GM21717 (cell line): ENCODE results near the gene UTP25.

Experiments used
- ATAC-seq: cut with Tn5 transposase; IDR thresholded peaks from one replicate; pipeline ENCODE4 v1.9.1; 2021; ENCODE audit warnings: mild to moderate bottlenecking, moderate library complexity; ENCODE audit not compliant: unreplicated experiment

UTP25 gene

DNA sequence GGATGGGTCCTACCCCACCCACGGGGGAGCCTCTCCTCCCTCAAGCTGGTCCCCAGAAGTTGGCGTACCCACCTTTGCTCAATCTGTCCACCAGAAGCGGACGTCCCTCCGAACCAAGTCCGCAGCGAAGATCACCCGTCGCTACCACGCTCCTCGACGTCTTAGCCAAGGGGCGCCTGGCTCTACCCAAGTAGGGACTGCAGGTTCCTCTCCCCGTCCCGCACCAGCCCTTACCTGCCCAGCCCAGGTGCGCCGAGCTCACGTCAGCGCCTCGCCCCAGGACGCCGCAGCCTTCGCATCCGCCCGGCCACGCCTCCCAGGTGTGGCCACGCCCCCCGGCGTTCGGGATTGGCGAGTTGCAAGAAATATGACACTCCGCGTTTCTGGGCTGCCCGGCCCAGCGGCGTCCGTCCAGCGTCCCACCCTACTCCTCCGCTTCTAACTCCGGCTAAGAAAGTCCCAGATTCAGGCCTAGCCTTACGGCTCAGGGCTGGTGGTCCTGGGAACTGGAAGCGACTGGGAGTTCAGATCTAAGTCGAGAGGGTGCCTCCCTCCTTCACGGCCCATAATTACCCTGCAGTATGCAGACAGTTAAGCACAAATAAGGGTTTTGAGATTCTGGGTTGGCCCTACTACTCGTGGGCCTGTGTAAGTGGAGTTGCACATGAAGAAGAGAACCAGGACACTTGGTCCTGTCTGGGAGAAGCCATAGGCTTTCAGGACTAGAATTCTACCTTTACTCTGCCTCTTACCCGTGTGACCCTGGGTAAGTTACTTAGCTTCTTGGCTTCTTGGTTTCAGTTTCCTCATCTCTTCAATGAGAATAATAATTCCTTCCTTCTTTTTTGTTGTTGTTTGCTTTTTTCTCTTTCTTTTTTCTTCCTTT is 21.7 kb upstream of the UTP25 start, which contains the start of gene IRF6:
IRF6 (minus strand) TSS at position 268 of the 886 bp plus-strand sequence. CDS start 4,729 bp downstream, outside the sequence.
- ATAC-seq, result peak; percentile 71

DNA sequence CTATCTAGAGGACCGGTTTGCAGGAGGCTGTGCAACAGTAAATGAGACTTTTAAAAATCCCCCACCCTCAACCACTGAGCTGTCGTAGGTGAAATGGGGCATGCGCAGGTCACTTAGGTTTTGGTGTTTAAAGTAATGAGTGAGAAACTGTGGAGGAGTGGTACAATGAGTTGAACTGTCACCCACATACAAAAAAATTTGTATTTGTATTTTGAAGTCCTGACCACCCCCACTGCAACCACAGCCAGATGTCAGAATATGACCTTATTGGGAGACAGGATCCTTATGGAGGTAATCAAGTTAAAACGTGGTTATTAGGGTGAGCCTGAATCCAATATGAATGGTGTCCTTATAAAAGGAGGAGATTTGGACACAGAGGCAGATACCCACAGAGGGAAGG is 20.3 kb upstream of the UTP25 start:
- ATAC-seq, result no peak

DNA sequence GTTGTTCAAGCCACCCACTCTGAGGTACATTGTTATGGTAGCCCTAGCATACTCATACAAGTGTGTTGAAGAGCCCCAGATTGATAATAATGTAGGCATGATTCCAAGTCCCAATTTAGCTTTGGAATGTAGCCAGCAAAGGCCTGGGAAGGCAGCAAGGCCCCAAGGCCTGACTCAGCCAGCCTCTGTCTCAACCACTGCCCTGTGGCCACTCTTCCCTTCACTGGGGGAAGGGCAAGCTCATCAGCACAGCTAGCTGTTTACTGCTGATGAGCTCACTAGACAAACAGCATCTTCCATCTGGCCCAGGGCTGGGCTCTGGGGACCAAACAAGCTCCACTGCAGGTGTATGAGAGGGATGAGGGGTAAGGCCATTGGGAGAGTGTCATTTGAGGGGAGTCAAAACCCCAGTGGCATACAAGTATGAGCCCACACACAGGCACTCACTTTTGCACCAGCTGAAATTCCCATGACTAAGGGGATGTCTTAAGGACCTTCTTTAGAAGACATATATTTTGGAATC is 19.7 kb upstream of the UTP25 start:
- no peak for ATAC-seq

DNA sequence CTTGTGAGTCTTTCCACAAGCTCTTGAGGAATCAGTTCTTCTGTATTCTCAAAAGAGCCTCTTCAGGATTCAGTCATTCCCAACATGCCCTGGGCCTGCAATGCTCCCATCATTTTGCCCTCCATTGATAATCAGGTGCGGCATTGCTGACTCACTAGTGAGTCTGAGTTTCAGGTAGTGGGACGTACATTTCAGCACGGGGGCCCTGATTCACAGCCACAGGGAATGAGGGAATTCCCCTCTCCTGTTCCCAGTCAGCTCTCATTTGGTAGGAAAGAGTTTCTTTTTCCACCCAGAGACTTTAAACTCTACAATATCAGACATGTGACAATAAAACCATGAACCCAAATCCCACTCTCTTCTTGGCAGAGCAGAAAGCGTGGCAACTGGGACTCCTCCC is 18.2 kb upstream of the UTP25 start:
- no peak for ATAC-seq

DNA sequence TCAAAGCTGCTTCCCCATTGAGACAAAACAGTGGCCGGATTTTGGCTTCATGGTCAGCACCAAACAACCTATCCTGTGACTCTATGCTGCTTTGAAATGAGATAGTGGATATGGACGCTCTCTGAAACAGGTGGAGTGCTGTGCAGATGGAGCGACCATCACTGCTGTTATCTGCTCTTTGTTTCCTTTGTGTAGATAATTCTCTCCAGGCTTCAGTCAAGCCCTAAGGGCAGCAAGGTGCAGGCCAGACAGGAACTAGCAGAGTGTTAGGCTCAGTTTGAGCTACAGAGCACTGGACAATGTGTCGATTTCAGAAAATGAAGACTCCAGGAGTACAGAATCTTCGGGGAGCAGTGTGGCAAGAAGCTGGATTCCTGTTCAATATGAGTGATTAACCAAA is 17.0 kb upstream of the UTP25 start:
- no peak for ATAC-seq

DNA sequence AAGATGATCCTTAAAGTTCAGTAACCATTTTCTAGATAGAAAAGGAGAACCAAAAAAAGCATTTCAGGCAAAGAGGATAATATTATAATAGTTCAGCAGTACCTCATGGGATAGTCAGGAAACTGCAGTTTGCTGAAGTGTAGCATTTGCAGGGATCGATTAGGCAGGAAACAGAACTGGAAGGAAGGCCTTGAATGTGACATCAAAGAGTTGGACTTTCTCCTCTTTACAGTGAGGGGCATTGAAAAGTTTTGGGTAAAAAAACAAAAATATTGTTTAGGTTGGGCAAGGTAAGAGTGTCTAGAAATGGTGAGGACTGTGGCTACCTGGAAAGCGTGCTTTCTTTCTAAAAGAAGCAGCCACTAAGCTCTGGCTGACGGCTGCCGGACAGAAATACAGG is 13.9 kb upstream of the UTP25 start:
- ATAC-seq, result no peak

DNA sequence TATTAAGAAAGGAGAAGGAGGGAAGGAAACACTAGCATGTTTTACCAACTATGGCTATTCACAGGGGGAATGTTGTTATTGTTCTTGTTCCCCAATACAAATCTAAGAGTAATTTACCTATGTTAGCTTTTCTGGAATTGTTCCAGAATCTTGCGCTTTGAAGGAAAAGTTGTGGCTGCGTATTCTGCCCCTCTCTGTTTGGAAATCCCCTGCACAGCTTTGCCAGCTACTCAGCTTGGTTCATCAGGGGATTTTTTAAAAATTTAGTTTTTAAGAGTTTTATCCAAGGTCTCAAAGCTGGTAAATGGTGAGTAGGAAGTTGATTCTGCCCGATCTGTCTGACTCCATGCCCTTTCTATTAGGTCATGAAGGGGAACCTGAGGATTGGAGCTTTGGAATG is 12.3 kb upstream of the UTP25 start:
- no peak for ATAC-seq

DNA sequence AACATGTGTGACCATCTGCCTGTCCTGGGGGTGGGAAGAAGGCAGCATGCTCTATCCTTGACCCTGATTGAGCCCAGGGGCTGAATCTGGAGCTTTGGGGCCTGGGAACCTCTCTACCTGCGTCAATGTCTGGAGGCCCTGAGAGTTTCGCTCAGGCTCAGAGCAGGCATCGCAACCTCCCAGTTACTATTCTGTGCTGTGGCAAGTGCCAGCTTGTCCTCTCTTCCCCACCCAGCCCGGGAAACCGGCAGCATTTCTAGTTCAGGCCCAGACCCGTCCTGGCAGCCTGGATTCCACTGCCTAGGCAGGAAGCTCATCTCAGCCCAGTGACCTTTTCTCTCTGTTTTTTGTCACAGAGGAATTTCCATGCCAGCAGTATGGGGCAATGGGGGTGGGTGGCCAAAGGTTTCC is 11.8 kb upstream of the UTP25 start:
- no peak for ATAC-seq

DNA sequence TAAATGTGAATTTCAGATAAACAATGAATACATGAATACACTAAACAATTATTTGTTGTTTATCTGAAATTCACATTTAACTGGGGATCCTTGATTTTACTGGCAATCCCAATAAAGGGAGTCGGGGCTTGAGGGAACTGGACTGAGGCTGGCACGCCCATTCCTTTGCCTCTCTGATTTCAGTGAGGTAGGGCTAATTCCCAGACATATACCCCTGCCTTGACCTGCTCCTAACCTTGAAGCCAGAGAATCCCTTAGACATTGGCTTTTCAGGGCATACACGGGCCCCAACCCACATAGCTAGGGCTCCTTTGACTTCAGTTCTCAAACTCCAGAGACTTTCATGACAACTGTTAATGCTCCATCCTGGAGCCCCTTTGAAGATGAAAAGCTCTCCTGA is 10.8 kb upstream of the UTP25 start:
- ATAC-seq, result no peak

DNA sequence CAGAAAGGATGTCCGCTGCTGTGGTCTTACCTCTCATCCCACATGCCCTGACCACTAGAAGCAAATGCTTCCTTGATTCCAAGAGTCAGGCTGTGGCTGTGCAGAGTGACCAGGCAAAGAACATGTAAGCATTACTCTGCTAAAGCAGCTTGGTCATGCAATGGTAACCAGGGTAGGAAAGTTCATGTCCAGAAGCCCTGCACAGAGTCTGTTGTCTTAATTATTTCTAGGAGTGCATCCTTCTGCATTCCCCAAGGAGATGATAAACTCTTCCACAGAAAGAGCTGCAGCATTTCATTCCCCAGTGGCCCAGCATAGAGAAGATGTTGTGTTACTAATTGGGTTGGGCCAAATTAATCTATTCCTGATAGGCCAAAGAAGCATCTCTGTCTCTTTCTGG is 10.1 kb upstream of the UTP25 start:
- ATAC-seq, result no peak

DNA sequence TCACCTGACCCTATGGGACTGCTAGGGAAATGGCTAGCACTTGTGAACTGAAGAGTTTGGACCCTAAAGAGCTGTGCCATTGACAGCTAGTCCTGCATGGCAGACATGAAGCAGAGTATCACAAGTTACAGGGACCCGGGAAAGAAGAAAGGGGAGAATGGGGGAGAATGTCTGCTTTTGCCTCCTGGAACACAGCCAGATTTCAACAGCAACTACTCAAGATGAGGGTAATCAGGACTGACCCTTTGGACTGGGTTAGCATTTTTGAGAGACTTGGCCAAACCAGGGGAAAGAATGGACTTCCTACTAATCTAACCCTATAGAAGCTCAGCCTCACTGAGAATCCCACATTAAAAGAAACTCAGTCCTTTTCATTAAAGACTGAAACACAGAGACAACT is 8.7 kb upstream of the UTP25 start:
- ATAC-seq, result no peak

DNA sequence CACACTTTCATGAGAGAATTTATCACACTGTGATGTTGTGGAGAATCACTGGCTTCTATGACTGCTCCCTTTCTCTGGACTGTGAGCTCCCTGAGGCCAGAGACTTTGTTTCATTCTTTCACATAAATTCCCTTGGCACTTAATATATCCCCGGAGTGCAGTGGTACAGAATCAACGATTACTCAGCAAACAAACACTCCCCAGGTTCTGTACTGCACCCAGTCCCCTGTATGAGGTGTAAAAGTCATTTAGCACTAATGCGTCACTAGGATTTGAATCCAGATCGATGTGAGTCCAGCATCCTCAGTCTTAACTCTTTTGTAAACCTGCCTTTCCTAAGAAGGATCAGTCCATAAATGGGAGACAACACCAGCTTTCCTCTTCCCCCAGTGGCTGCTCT is 6.8 kb upstream of the UTP25 start:
- no peak for ATAC-seq

DNA sequence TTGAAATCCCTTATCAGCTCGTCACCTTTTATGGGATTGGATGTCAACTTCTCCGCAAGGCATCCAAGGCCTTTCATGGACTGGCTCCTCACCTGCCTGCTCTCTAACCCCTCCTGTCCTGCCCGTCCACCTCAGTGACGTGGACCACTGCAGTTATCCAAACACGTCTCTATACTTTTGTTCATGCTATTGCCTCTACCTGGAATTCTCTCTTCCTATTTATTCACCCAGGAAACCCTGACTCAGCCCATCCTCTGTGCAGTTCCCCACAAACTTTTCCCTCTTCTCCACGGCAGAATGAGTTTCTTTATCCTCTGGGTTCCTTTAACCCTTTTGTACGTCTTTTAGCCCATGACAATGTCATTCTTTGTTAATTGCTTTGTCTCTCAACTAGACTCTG is 5.1 kb upstream of the UTP25 start:
- ATAC-seq, result no peak

DNA sequence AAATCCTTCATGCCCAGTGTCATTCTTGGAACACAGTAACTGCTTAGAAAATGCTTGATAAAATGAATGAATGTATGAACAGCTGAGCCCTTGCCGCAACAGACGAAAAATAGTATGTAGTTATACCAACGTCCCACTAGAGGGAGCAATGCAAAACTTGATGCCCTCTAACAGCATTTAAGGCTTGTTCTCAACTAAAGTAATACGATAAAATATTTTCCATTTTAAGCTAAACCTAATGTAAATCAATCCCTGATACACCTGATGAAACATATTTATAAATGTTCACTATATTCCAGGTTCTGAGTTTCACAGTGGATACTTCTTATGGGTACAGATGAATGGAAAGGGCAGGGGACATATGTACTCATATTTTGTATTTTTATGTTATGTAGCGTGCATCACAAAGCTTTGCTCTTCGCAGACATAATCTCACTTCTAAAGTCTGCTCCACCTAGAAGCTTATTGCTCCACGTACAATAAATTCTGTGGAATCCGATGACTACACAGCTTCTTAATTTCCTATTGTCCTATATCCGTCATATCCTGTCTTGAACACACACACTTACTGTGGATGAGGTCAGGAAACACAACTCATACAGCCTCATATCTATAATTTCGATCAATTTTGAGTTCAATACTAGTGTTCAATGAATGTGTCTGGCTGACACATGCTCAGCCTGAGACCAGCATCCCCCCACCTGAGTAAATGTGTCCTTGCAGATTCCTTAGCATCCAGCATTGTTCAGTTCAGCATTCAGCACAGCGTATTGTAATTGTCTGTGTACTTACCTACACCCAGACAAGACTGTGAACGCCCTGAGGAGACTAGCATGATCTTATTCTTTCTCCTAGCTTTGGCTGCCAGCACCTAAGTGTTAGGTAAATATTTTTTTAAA is 4.4 kb upstream of the UTP25 start:
- ATAC-seq, result peak; percentile 43

DNA sequence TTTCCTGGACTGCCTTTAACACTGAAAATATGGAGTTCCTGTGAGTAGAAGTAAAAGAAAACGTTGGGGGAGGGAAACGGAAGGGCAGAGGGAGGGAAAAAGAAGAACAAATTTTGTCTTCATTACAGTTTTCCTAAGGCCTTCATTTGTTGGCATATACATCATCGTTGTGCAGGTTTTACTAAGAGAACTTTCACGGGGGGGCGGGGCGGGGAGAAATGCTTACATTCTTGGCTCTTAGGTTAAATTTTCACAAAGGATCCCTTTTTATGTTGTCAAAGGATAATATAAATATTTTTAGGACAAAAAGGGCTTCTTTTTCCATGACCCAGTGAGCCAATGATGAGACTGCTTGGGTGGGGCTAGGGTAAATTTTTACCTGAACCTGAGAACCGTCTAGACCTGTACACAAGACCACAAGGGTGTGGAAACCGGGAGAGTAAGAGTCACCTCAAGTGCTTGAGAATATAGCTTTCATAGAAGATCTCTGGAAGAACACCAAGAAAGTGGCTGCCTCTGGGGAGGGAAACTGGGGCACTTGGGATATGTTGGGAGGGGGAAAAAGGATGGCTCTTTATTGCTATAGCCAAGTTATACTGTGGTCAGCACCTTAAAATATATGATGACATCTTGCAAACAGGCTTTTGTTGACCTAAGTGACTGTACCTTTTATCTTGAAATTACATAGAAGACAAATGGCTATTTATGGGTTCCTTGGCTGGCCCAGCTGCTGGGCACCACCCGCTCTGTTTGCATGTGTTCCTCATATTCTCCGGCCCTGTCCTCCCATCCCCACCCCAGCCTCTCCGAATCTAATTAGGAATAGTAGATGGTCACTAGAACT is 2.0 kb upstream of the UTP25 start:
- ATAC-seq, result no peak

DNA sequence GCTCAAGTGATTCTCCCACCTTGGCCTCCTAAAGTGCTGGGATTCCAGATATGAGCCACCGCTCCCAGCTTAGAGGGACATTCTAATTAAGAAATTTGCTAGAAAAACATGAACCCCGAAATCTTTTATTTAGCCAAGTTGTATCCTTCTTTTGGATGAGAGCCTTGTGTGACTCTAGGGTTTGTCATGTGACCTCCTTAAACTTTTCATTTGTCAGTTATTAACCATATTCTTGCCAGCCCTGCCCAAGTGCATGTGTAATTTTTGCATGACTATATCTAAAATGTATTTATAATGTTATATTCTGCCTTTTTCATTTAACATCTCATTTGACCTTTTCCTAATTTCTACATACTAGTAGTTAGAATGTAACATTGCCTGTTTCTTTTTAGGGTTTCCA is 1.9 kb downstream of the UTP25 start:
- ATAC-seq, result no peak

DNA sequence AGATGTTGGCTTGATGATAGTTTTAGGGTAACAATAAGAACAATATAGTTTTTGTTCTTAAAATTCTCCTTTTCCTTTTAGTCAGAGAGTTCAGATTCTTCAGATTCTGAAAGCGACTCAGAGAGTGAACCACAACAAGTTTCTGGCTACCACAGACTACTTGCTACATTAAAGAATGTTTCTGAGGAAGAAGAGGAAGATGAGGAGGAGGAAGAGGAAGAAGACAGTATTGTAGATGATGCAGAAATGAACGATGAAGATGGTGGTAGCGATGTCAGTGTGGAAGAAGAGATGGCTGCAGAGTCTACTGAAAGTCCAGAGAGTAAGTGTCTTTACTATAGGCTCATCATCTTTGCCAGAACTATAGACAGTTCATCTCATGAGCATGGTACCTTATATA is 3.0 kb downstream of the UTP25 start:
- ATAC-seq, result no peak

DNA sequence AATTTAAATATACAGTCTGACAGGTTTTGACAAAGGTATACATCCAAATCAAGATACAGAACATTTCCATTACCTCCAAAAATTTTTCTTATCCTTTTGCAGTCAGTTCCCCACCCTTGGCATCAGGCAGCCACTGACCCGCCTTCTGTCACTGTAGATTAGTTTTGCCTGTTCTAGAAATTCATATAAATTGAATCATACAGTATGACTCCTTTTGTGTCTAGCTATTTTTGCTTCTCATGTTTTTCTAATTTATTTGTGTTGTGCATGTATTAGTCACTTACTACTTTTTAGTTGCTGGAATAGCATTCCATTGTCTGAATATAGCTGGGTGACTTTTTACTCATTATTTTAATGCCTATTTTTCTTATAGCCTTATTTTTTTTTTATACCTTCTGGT is 3.8 kb downstream of the UTP25 start:
- ATAC-seq, result no peak

DNA sequence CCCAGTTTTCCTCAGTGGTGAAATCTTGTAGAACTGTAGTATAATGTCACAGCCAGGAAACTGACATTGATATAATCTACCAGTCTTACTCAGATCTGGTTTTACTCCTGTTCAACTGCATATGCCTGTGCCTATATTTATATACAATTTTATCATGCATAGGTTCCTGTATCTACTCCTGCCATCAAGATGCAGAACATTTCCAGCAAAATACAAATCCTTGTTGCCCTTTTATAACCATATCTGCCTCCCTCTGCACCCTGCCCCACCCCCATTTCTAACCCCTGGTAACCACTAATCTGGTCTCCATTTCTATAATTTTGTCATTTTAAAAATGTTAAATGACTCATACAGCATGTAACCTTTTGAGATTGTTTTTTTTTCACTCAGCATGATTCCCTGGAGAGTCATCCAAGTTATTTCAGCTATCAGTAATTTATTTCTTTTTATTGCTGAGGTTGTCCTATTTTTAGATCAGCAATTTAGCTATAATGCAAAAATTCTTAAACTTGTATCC is 8.1 kb downstream of the UTP25 start:
- no peak for ATAC-seq

DNA sequence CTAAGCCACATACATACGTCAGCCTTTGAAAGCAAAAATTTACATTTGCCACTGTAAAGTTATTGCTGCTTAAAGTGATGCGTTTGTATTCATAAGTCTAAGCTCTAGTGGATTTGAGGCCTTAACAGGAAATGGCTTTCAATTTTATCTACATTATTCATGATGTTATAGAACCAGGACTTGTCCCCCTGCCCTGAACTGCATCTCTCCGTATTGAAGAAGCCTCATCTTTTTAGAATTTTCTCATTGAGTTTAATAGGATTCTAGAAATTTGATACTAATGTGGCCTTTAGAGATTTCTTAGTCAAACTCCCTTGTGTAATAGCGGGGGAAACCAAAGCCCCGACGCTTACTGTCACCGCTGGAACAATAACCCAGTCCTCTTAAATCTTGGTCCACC is 9.9 kb downstream of the UTP25 start:
- no peak for ATAC-seq

DNA sequence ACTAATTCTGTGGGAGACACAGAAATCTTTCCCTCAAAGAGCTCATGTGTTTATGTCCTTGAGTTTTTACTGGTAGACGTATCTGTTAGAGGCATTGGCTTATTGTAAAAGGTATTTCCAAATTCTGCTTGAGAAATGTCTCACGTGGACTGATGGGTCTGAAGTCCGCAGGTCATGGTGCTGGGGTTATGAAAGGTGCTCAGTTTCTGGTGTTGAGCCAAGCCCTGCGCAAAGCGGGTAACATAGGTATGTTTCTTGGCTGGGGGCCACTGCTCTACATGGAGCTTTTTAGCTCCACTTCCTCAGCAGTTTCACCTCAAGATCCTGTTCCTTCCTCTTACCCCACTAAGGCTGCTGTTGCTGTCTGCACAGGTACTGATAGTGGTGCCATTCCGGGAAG is 10.8 kb downstream of the UTP25 start:
- no peak for ATAC-seq
